DND-41 (cell line): ENCODE data around the gene GCAT.

Experiments
- CTCF ChIP-seq: IDR thresholded peaks from 2 replicates; pipeline ENCODE4 v1.5.1; 2012; ENCODE audit warnings: borderline replicate concordance, low read length, moderate library complexity, mild to moderate bottlenecking; ENCODE audit not compliant: poor library complexity, severe bottlenecking; ENCODE audit errors: extremely low read depth
- EZH2 ChIP-seq: IDR thresholded peaks from 3 replicates; pipeline ENCODE4 v1.6.1; 2012; ENCODE audit warnings: borderline replicate concordance, low read depth, mild to moderate bottlenecking, moderate library complexity, low read length, inconsistent platforms; ENCODE audit not compliant: severe bottlenecking

- TF ChIP-seq CTCF (no peak), EZH2 (no peak)
Measured at GRCh38 chr22:37776639-37777005, 31.1 kb upstream of the GCAT start.
